HG03025 (cell line): ENCODE results near the gene PIGV.
"Not testable (repeated sequence)": the region's sequence is repeated elsewhere in the genome, so short reads cannot be mapped to it uniquely, and the experiment has no call there.

Source experiments
- ATAC-seq: cut with Tn5 transposase; IDR thresholded peaks from one replicate; pipeline ENCODE4 v1.9.1; 2021; ENCODE audit warnings: mild to moderate bottlenecking, moderate library complexity; ENCODE audit not compliant: unreplicated experiment, low FRiP score

The PIGV gene

GRCh38 chr1:26790551-26790953 lies 2.8 kb downstream of the PIGV start:
- no peak for ATAC-seq

DNA sequence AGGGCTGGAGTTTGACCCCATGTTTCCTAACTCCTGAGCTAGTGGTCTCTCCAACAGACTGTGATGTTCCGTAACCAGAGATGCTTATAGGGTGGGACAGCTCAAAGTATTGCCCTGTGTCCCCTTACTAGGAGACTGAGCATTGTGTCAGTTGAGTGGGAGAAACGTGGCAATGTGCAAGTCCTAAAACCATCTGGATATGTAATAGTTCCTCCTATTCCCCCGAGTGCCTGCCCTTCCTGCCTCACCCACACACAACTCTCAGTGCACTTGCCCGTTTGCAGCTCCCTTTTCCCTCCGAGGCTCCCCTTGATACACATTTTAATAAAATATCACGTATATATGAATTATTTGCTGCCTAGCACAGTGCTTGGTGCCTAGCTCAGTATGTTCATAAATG lies 3.4 kb downstream of the PIGV start:
- ATAC-seq = no peak

DNA sequence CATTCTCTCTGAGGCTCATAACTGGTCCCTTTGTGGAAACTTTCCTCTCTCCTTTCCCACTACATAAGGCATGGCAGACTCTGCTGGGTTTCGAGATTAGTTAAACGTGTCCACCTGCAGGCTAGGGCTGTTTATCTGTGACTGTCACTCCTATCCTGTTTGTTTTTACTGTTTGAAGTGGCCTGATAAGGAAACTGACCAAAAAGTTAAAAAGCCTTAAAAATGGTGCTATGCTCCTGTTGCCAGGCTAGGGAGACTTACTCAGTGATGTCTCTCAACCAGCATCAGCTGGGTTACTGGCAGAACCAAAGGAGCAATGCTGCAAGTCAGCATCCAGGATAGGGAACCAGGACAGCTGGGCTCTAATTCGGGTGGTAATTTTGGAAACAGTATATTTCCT lies 3.9 kb downstream of the PIGV start:
- no peak for ATAC-seq

GRCh38 chr1:26792924-26793323 lies 5.2 kb downstream of the PIGV start:
- no peak for ATAC-seq

DNA sequence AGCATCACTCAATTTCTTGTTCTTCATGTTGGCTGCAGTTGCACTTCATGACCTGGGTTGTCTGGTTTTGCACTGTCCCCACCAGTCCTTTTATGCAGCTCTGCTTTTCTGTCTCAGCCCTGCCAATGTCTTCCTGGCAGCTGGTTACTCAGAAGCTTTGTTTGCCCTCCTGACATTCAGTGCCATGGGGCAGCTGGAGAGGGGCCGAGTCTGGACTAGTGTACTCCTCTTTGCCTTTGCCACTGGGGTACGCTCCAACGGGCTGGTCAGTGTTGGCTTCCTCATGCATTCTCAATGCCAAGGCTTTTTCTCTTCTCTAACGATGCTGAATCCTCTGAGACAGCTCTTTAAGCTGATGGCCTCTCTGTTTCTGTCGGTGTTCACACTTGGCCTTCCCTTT lies 6.6 kb downstream of the PIGV start:
- ATAC-seq = no peak

DNA sequence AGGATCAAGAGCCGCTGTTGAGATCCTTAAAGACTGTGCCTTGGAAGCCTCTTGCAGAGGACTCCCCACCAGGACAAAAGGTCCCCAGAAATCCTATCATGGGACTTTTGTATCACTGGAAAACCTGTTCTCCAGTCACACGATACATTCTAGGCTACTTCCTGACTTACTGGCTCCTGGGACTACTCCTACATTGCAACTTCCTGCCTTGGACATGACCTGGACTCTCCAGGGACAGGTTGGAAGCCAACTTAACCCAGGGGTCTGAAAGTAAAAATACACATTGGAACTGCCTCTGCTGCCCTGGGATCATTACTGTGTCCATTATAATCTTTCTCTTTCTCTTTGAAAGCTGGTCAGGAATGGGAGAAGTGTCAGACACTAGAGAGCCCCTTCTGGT lies 9.9 kb downstream of the PIGV start:
- ATAC-seq = no peak

- no peak for ATAC-seq
These were observed 11.9 kb downstream of the PIGV start for GRCh38 chr1:26799479-26800142.

GRCh38 chr1:26803932-26804331 lies 16.2 kb downstream of the PIGV start:
- ATAC-seq = not testable (repeated sequence)

- ATAC-seq = not testable (repeated sequence)
These were observed 22.4 kb downstream of the PIGV start for GRCh38 chr1:26810105-26810504.

DNA sequence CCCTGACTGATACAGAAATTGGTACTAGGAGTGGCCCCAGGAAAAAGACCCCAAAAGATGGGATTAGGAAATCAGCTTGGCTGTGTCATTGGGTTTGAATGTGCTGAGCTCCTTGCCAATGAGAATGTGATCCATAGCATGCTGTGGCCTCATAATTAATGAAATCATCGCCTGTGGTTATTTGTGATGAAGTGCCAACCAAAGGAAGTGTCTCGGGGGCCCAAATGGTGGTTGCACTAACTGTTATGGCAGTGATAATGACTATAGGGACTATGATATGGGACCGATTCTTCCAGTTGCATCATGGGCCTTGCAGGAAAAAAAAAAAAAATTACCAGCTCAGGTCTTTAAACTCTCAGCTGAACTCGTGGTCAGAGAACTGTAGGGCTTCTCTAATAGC lies 23.3 kb downstream of the PIGV start:
- ATAC-seq = no peak

GRCh38 chr1:26811708-26812107 lies 24.0 kb downstream of the PIGV start:
- ATAC-seq = no peak

DNA sequence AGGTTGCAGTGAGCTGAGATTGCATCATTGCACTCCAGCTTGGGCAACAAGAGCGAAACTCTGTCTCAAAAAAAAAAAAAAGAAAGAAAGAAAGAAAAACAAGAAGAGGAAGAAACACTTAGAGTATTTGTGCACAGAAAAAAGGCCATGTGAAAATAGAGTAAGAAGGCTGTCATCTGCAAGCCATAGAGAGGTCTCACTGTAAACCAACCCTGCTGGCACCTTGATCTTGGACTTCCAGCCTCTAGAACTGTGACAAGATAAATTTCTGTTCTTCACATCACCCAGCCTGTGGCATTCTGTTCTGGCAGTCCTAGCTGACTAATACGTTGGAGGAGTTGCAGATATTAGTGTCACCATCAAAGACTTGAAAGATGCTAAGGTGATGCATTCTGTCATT lies 26.6 kb downstream of the PIGV start:
- no peak for ATAC-seq

- ATAC-seq = no peak
These were observed 27.1 kb downstream of the PIGV start for GRCh38 chr1:26814893-26815292.

DNA sequence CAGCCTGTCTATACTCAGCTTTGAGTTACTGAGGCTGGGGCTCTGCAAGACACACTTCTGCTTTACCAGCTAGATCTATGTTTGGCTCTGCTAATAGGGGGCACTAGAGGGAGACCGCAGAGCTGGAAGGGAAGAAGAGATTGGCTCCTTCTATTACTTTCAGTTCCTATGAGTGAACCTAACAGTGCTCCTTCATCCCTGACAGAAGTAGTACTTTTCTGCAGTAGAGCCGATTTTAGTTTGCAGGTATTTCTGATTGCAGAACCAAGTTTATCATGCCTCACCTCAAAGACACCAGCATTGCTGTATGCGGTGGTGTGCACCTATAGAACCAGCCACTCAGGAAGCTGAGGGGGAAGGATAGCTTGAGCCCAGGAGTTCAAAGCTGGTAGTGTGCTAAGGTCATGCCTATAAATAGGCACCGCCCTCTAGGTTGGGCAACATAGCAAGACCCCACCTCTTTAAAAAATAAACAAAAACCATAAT lies 33.1 kb downstream of the PIGV start:
- peak; percentile 49 for ATAC-seq

DNA sequence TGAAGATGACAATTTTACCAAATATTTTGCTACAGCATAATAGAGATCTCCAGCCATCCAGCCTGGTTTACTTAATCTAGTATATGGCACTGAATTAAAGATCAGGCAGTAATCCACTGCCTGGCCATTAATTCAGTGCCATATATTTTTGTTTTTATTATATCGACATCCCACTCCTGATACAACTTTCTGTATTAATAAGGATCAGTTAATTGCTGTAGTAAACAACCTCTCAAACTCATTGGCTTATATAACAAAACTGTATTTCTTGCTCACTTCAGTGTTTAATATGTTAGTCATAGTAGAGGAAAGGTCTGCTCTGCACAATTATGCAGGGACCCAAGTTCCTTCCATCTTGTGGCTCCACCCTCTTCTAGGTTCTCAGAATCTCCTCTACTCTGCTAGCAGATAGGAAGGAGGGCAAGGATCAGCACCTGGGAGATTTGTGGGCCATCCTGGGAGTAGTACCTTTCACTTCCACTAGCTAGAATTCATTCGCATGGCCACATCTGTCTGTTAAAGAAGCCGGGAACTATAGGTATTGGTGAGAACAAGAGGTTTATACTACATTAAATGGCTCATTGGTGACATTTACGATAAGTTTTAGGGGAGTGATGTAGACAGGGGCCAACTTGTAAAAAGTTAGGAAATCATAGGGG lies 35.1 kb downstream of the PIGV start:
- no peak for ATAC-seq

DNA sequence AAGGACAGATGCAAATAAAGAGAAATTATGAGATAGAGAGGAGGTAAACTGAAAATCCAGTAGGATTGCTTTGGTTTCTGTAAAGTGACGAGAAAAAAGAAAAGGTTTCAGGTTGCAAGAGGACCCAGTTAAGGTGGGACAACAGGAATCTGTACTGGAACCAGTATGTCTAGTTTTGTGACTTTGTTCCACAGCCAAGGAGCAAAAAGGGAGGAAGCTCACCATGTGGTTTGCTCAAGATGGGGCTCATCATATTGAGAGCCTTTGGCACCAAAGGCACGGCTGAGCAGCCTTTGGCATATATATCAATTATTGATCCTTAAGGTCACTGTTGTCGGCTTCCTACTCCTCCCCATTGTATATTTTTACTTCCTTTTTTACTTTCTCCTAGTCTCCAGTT lies 37.0 kb downstream of the PIGV start:
- no peak for ATAC-seq

- ATAC-seq = peak; percentile 61
These were observed 38.7 kb downstream of the PIGV start, which contains the start of gene ZDHHC18 for GRCh38 chr1:26826261-26827105. TSS of gene ZDHHC18 (plus strand) at chr1:26826688. CDS start at chr1:26826805, 117 bp downstream.

DNA sequence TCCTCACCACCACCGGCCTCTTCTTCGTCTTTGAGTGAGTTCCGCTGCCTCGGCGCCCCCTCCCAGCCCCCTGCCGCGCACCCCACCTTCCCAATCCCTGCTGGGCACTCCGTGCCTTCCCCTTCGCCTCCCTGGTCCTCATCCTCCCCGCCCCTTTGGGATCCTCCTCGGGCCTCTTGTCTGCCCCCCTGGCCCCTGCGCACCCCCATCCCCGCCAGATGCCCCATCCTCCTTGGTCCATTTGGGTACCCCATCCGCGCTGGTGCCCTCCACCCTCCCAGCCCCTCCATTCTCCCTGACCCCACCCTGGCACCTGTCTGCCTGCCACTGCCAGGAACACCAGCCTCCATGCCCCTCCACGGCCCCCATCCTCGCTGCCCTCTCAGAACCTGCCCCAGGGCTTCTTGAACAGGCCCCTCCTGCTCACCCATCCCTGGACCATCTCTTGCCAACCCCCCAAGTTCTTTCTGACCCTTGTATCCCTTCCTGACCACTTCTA lies 39.4 kb downstream of the PIGV start:
- no peak for ATAC-seq

DNA sequence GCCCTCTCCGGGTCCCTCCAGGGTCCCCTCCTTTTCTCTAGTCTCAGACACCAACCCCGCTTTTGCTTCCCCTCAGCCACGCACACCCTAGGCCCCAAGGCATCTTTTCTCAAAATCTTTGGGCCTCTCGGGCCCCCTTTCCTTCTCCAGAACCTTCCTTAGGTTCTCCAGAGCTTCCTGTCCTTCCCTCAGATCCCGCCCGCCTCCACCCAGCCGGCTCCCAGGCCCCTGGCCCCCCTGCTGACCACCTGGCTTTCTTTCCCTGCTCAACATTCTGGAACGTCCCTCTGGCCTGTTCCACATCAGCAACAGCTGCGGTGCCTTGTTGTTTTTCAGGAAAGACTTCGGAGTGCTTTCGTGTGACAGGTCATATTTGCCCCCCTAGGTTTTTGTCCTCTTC lies 39.9 kb downstream of the PIGV start:
- no peak for ATAC-seq

DNA sequence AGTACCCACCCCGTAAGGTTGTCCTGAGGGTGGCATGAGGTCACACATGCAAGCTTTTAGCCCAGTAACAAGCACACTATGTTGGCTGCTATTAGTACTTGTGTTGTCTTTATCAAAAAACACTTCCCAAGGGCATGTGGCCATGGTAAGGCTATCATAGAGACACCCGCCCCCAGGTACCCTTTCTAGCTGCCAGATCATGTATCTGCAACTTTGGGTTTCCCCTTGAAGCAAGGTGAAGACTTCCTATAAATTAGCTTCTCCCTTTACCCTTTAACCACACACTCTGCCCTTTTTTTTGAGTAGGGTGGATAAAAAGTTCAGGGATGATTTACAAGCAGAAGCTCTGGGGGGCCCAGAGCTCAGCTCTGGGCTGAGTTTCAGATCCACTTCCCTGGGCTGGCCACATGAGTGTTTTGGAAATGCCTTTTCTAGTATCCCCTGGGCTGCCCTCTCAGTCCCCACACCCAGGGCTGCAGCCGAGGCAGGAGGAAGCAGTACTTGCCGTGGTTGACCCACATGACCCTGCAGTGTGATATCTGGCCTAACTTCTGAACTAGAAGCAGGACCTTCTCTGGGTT lies 40.8 kb downstream of the PIGV start:
- ATAC-seq = no peak
